ENCODE measurements around the gene HPS4. TPM values are rescaled to one million over a fixed set of nuclear protein-coding genes. Genes with fewer than 3 reads are reported as not detected.

The HPS4 gene
- total and polyA plus RNA-seq, 2 of the 8 experiments (the other 6 are each of a cell fraction or from before 2014, with no cell fraction given), result 28.0 to 35.2 TPM

DNA sequence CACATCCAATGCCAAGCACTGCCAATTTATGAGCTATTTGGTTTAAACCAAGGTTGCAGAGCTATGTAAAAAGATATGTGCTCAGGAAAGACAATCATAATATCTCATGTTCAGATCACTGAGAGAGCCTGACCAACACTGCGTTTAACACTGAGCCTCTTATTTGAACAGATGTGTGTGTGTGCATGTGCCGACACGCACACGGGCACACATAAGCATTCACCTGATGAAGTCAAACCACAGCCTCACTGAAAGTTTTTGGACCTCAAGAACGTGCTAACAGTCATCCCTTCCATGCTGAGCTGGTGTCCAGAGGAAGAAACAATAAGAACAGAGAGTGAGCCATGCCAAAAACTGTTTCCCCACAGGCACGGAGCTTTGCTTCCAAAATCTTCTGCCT, 23.4 kb downstream of the HPS4 start:
- no peak overlapping the region for H3K4me3 ChIP-seq (ENCODE audit: extremely low read depth in 1 of 4, insufficient read depth in 2 of 4, low read depth in 3 of 4, low read length in 4 of 4)
- H4K20me1 ChIP-seq (replicated peaks in 1 of 2; ENCODE audit: control insufficient read depth in 1 of 2, insufficient read depth in 2 of 2, low read length in 2 of 2), result peaks cover 5 to 9% of the 10 kb centered on the region in 2 experiments
- FAIRE-seq (no peak), DNase-seq (ENCODE audit: low read depth in 1 of 2, low spot score in 2 of 2) (no peak)
- no peak overlapping the region for H2AFZ ChIP-seq (ENCODE audit: low read length)
- H3K56ac ChIP-seq (replicated peaks; ENCODE audit: insufficient read length, low read depth, low read length), result no peak overlapping the region
- H2BK5ac ChIP-seq (ENCODE audit: low read depth, low read length), result no peak overlapping the region
- no peak overlapping the region for H3K23ac ChIP-seq (ENCODE audit: insufficient read length)
- no peaks in the 10 kb centered on the region for H3K23me2 ChIP-seq (ENCODE audit: low read depth, low read length)
- no peak overlapping the region for H3K9ac ChIP-seq (replicated peaks in 1 of 4; ENCODE audit: extremely low read depth in 1 of 4, low read depth in 3 of 4, low read length in 3 of 4)
- H2AK5ac ChIP-seq (ENCODE audit: low read depth, low read length), result no peak overlapping the region
- H3K4me1 ChIP-seq (replicated peaks in 1 of 4; ENCODE audit: control insufficient read depth in 3 of 4, insufficient read depth in 4 of 4, low read length in 3 of 4), result no peaks in the 10 kb centered on the region
- no peak overlapping the region for H2BK15ac ChIP-seq (ENCODE audit: low read length)
- H4K91ac ChIP-seq (replicated peaks; ENCODE audit: insufficient read length, low read length), result no peak overlapping the region
- no peak overlapping the region for H2BK120ac ChIP-seq (replicated peaks; ENCODE audit: low read depth, low read length)
- WGBS, 2 experiments (ENCODE audit: extremely low coverage in 1 of 2, insufficient coverage in 1 of 2, insufficient read length in 1 of 2, insufficient replicate concordance in 2 of 2, low coverage in 1 of 2, low lambda C conversion rate in 2 of 2, missing lambda C conversion rate in 1 of 2), result 91% methylated on average over 6 of the region's 6 CpGs; no CpG with 5 or more reads in 1 of the 2 experiments
- no peak overlapping the region for H3K14ac ChIP-seq (ENCODE audit: insufficient read length)
- H4K8ac ChIP-seq (ENCODE audit: extremely low read depth, insufficient read depth, low read length), result no peak overlapping the region
- H3K79me2 ChIP-seq (ENCODE audit: control insufficient read depth in 1 of 2, insufficient read depth in 2 of 2, low read length in 2 of 2), result peaks cover 0 to 2% of the 10 kb centered on the region in 2 experiments; a peak in 1 of 4 replicates
- no peak overlapping the region for H2BK12ac ChIP-seq (ENCODE audit: low read depth, low read length)
- ChIA-PET POLR2A (ENCODE audit: partially characterized antibody) (interaction anchor here (1.5 to 1.6 kb wide), 2 partner anchors 22 to 55 kb away, joined by 3 to 4 read pairs; no protein-coding TSS in a partner anchor), CTCF (ENCODE audit: partially characterized antibody) (interaction anchor here (0.6 to 7.8 kb wide), 30 partner anchors 8 to 718 kb away, joined by 3 to 98 read pairs (median 8); partner anchors contain the start of gene MYO18B)
- no peak overlapping the region for H4K5ac ChIP-seq (ENCODE audit: insufficient read length, low read depth, low read length)
- no peak overlapping the region for H3K4ac ChIP-seq (replicated peaks; ENCODE audit: insufficient read length, low read depth, low read length)
- H3K4me2 ChIP-seq (ENCODE audit: insufficient read depth in 1 of 2, low read depth in 2 of 2, low read length in 2 of 2), result no peak overlapping the region
- no peak overlapping the region for H3K18ac ChIP-seq (ENCODE audit: extremely low read depth, low read length)
- no peaks in the 10 kb centered on the region for H3K27me3 ChIP-seq (replicated peaks in 1 of 4; ENCODE audit: control insufficient read depth in 3 of 4, extremely low read depth in 1 of 4, insufficient read depth in 3 of 4, low read length in 3 of 4)
- H2BK20ac ChIP-seq (ENCODE audit: low read length), result no peak overlapping the region
- peaks cover 12 to 58% (median 36%) of the 10 kb centered on the region in 4 experiments for H3K36me3 ChIP-seq (ENCODE audit: control insufficient read depth in 2 of 4, insufficient read depth in 4 of 4, low read length in 3 of 4)
- no peak overlapping the region for H3K27ac ChIP-seq (ENCODE audit: low read depth, low read length)
- H3K79me1 ChIP-seq (ENCODE audit: low read depth, low read length), result 0 out of 2 replicates have a peak, but pooled peaks cover 2% of the 10 kb centered on the region
- H3K9me3 ChIP-seq (ENCODE audit: insufficient read depth in 2 of 2, low read depth in 1 of 2, low read length in 1 of 2), result no peaks in the 10 kb centered on the region
- TF ChIP-seq NANOG (IDR thresholded peaks at IDR 0.05; ENCODE audit: insufficient read depth, low read depth, low read length, poor library complexity, severe bottlenecking), result no peak

Measured in H1 (cell line).